Neural progenitor cell (in vitro differentiated cells): ENCODE results near the gene DPP3.

Experiments
- CTCF ChIP-seq: fragments of 200-600 bp; sonication (generic); IDR thresholded peaks from 2 replicates; pipeline ENCODE4 v1.5.1; 2017; ENCODE audit warnings: antibody characterized with exemption, mild to moderate bottlenecking
- EZH2 ChIP-seq: fragments of 200-600 bp; sonication (generic); IDR thresholded peaks from 2 replicates; pipeline ENCODE4 v1.6.1; 2017; ENCODE audit warnings: antibody characterized with exemption, mild to moderate bottlenecking, moderate library complexity

GRCh38 chr11:66437979-66438503 is 42.2 kb upstream of the DPP3 start:
- TF ChIP-seq CTCF (no peak), EZH2 (no peak)
